K562 (cell line): ENCODE results near the gene HNRNPA3. TPM values are rescaled to one million over a fixed set of nuclear protein-coding genes. Genes with fewer than 3 reads are reported as not detected.

Source experiments
- ATAC-seq: fragments of 200-7000 bp; cut with Tn5 transposase; 3 replicates; pipeline ENCODE4 v1.9.1; 2020; ENCODE audit warnings: moderate library complexity
- BruUV-seq: library from RNA; stranded (reverse); fragments of 400-500 nt; replicated peaks from 2 replicates; lab custom pipeline; 2021; lab: Mats Ljungman, UMichigan
- CTCF ChIA-PET: fragments of 300-600 bp; formaldehyde crosslinking; extraction: SDS; loops from one replicate; lab custom pipeline; 2021; ENCODE audit warnings: low intra/inter-chr PET ratio; lab: Yijun Ruan, JAX
- POLR2A ChIA-PET: fragments of 300-600, 350-650 bp; sonication (Branson Sonifier 250); formaldehyde crosslinking; extraction: SDS; loops from one replicate; lab custom pipeline; 2021; ENCODE audit warnings: antibody characterized with exemption, inconsistent platforms; lab: Yijun Ruan, JAX
- DNase-seq, 4 experiments: peaks; one replicate each; pipeline versions ENCODE4 v3.0.0 to v3.0.0-alpha.2; 2011 to 2018; ENCODE audit warnings: low spot score in 3 of 4, mixed read lengths in 3 of 4; ENCODE audit errors: extremely low read depth in 1 of 4
- FAIRE-seq: peaks from 2 replicates; lab custom pipeline; 2011; peaks lifted over from hg19 to GRCh38; lab: Jason Lieb, UNC
- H2AFZ ChIP-seq: 2 replicates; pipeline ENCODE4 v1.6.0; 2011; ENCODE audit warnings: low read depth, low read length, control low read depth, inconsistent platforms
- H3K27ac ChIP-seq: fragments of 200-600 bp; 3 replicates; pipeline ENCODE4 v1.8.0; 2011; ENCODE audit warnings: low read depth, mild to moderate bottlenecking, control low read depth, inconsistent platforms, low read length, moderate library complexity, mixed read lengths; ENCODE audit errors: extremely low read depth
- H3K27me3 ChIP-seq, 2 experiments: fragments of 300-600 bp in 1 of 2; 2 replicates in 1 of 2; 3 replicates in 1 of 2; pipeline versions ENCODE4 v1.6.0 to v1.8.0; 2011; ENCODE audit warnings: inconsistent platforms in 2 of 2, low read length in 2 of 2, mild to moderate bottlenecking in 1 of 2, mixed read lengths in 1 of 2, moderate library complexity in 1 of 2; ENCODE audit not compliant: control insufficient read depth in 2 of 2, insufficient read depth in 2 of 2
- H3K36me3 ChIP-seq: fragments of 300-600 bp; 3 replicates; pipeline ENCODE4 v1.8.0; 2011; ENCODE audit warnings: mild to moderate bottlenecking, low read length, inconsistent platforms; ENCODE audit not compliant: control insufficient read depth, insufficient read depth
- H3K4me1 ChIP-seq, 2 experiments: fragments of 200-600 bp in 1 of 2; replicated peaks in 1 of 2; 2 replicates in 1 of 2; 3 replicates in 1 of 2; pipeline versions ENCODE4 v1.5.1 to v1.8.0; 2011; ENCODE audit warnings: inconsistent platforms in 2 of 2, low read length in 2 of 2, mild to moderate bottlenecking in 1 of 2, mixed read lengths in 1 of 2, moderate library complexity in 1 of 2; ENCODE audit not compliant: control insufficient read depth in 2 of 2, insufficient read depth in 2 of 2
- H3K4me2 ChIP-seq: 2 replicates; pipeline ENCODE4 v1.6.1; 2011; ENCODE audit warnings: low read length, control low read depth, inconsistent platforms, mixed read lengths; ENCODE audit not compliant: insufficient read depth
- H3K4me3 ChIP-seq: fragments of 200-600 bp; sonication (generic), shearing (Covaris generic); 2 replicates; pipeline ENCODE4 v1.5.1; 2016; ENCODE audit warnings: control low read depth, inconsistent platforms
- H3K79me2 ChIP-seq: fragments of 200-600 bp; 3 replicates; pipeline ENCODE4 v1.8.0; 2011; ENCODE audit warnings: low read length, inconsistent platforms; ENCODE audit not compliant: control insufficient read depth, insufficient read depth
- H3K9ac ChIP-seq, 2 experiments: 2 replicates each; pipeline versions ENCODE4 v1.6.0 to v1.6.1; 2011; ENCODE audit warnings: low read depth in 2 of 2, low read length in 2 of 2, control low read depth in 1 of 2, inconsistent platforms in 1 of 2, mild to moderate bottlenecking in 1 of 2, mixed read lengths in 1 of 2; ENCODE audit not compliant: insufficient read depth in 1 of 2
- H3K9me1 ChIP-seq: one replicate; pipeline ENCODE4 v1.6.0; 2011; ENCODE audit warnings: inconsistent platforms, mild to moderate bottlenecking, low read length, moderate library complexity; ENCODE audit not compliant: control insufficient read depth, insufficient read depth
- H3K9me3 ChIP-seq: replicated peaks from 2 replicates; pipeline ENCODE4 v1.5.1; 2011; ENCODE audit warnings: low read depth, low read length, inconsistent platforms; ENCODE audit not compliant: control insufficient read depth, insufficient read depth
- H4K20me1 ChIP-seq: replicated peaks from 2 replicates; pipeline ENCODE4 v1.6.1; 2011; ENCODE audit warnings: low read length, inconsistent platforms, mixed read lengths; ENCODE audit not compliant: control insufficient read depth, insufficient read depth
- ATF3 ChIP-seq, 2 experiments: fragments of 450-650 bp in 1 of 2; sonication (generic) in 1 of 2; formaldehyde crosslinking in 1 of 2; IDR thresholded peaks in 1 of 2; conservative IDR thresholded peaks in 1 of 2; 2 replicates each; pipeline versions ENCODE4 v1.6.1 to v1.8.1; 2016 to 2023; ENCODE audit warnings: mild to moderate bottlenecking in 2 of 2, moderate library complexity in 2 of 2, inconsistent platforms in 1 of 2, missing genetic modification reagents in 1 of 2
- HMG20A ChIP-seq: fragments of 450-650 bp; formaldehyde crosslinking; conservative IDR thresholded peaks from 2 replicates; pipeline ENCODE4 v1.4.0; 2020; ENCODE audit warnings: mild to moderate bottlenecking, mixed read lengths
- IRF9 ChIP-seq: fragments of 450-650 bp; IDR thresholded peaks from 2 replicates; pipeline ENCODE4 v1.6.1; 2016; ENCODE audit warnings: missing biosample characterization, missing genetic modification characterization
- ZNF431 ChIP-seq: sonication (generic); formaldehyde crosslinking; IDR thresholded peaks from 2 replicates; pipeline ENCODE4 v1.8.0; 2022; ENCODE audit warnings: mild to moderate bottlenecking, missing genetic modification reagents
- WGBS: fragments of 100-300 bp; shearing (Covaris generic); methylation state at CpG from one replicate; pipeline ENCODE4 v1.1.6; 2016; ENCODE audit warnings: low coverage, mixed read lengths; ENCODE audit not compliant: insufficient coverage; ENCODE audit errors: missing lambda C conversion rate; 5-methylcytosine and 5-hydroxymethylcytosine counted together
- in situ Hi-C: fragments of 300-500 bp; cut with MboI; formaldehyde crosslinking; loops from 4 replicates; pipeline ENCODE4 v1.15.0; 2018; ENCODE audit warnings: inconsistent platforms, mixed read lengths
- intact Hi-C: fragments of 100-400 bp; cut with micrococcal nuclease; formaldehyde crosslinking; loops from 2 replicates; pipeline ENCODE4 v1.14.2; 2022
- polyA plus RNA-seq, 8 experiments: library from polyadenylated mRNA; depleted of rRNA in 4 of 8; stranded (reverse) in 5 of 8; unstranded in 3 of 8; fragments of >200 nt; fragmentation: Nextera tagmentation in 2 of 8; fragmentation: Illumina TruSeq in 1 of 8; extraction: Ambion mirVana in 2 of 8; extraction: Trizol in 1 of 8; gene quantifications; 2 replicates each; pipeline versions ENCODE4 v1.2.1 to v1.2.3, GENCODE V29; 2011 to 2014; ENCODE audit warnings: inconsistent platforms in 1 of 8, missing spikeins in 1 of 8
- total RNA-seq, 7 experiments: library from RNA; depleted of rRNA in 6 of 7; stranded (reverse); fragments of >200 nt in 6 of 7; fragmentation: Illumina TruSeq in 2 of 7; extraction: Trizol in 2 of 7; gene quantifications; 2 replicates each; pipeline versions ENCODE4 v1.2.1 to v1.2.3, GENCODE V29; 2011 to 2021; ENCODE audit warnings: low replicate concordance in 1 of 7

Gene HNRNPA3
- total and polyA plus RNA-seq, 9 of the 15 experiments (the other 6 are each of a cell fraction or from before 2014, with no cell fraction given) = 72.8 to 428 (median 192) TPM

- no peak overlapping the region for H3K4me3 ChIP-seq
- H3K36me3 ChIP-seq = no peaks in the 10 kb centered on the region
- DNase-seq = no peak
- no peaks in the 10 kb centered on the region for H3K79me2 ChIP-seq
- H3K4me2 ChIP-seq = no peak overlapping the region
- 69% methylated on average over 7 of the region's 7 CpGs for WGBS
- FAIRE-seq = no peak
- H2AFZ ChIP-seq = no peak overlapping the region
- H3K9me1 ChIP-seq = no peaks in the 10 kb centered on the region
- intact Hi-C loops = loop anchor here (10.0 kb wide), 2 partner anchors 315 to 465 kb away; no protein-coding TSS in a partner anchor
- H3K4me1 ChIP-seq = peaks cover 15 to 46% of the 10 kb centered on the region in 2 experiments
- no peaks in the 10 kb centered on the region for H3K27me3 ChIP-seq
- ATAC-seq = no peak
- TF ChIP-seq HMG20A (CRISPR knock-in tag) = no peak
- TF ChIP-seq ATF3 (IDR thresholded peaks at IDR 0.05) = no peak
- 0 out of 2 replicates have a peak, but pooled peaks have one; percentile 33 for TF ChIP-seq ATF3 (CRISPR knock-in tag; conservative IDR thresholded peaks at IDR 0.05)
- no peak for TF ChIP-seq ZNF431 (CRISPR knock-in tag)
- TF ChIP-seq IRF9 (tag) = no peak
- POLR2A ChIA-PET = interaction anchor here (1.7 kb wide), 1 partner anchor 94 kb away, joined by 8 read pairs; no protein-coding TSS in a partner anchor
- CTCF ChIA-PET = interaction anchor here (0.9 kb wide), 1 partner anchor 9 kb away, joined by 3 read pairs; no protein-coding TSS in a partner anchor
- BruUV-seq = no TSS peak
- no peak overlapping the region for H3K27ac ChIP-seq
- in situ Hi-C loops = loop anchor here (5.0 to 10.0 kb wide), 6 partner anchors 87 to 585 kb away; no protein-coding TSS in a partner anchor
- H3K9me3 ChIP-seq = no peaks in the 10 kb centered on the region
- no peaks in the 10 kb centered on the region for H4K20me1 ChIP-seq
- no peak overlapping the region for H3K9ac ChIP-seq
These were observed 42.6 kb upstream of the HNRNPA3 start for GRCh38 chr2:177169810-177170514.
